ENCODE data around the gene NFIL3.

GRCh38 chr9:91431485-91431884 lies 7.9 kb upstream of the NFIL3 start:
- no peak for TF ChIP-seq CTCF (conservative IDR thresholded peaks at IDR 0.05; ENCODE audit: low read length)
- no peak for TF ChIP-seq EZH2phosphoT487 (IDR thresholded peaks at IDR 0.05; ENCODE audit: borderline replicate concordance, low read depth, low read length)
